ENCODE data around the gene GGPS1. TPM values are rescaled to one million over a fixed set of nuclear protein-coding genes. Genes with fewer than 3 reads are reported as not detected.

GGPS1 gene
- total RNA-seq, 2 donors from 2014 or later, result 13.5 to 33.2 TPM

- H3K4me3 ChIP-seq, result no peak overlapping the region
- H3K36me3 ChIP-seq, result peaks cover 4% of the 10 kb centered on the region
- no peak overlapping the region for H3K27ac ChIP-seq
- no peak for DNase-seq (ENCODE audit: low spot score)
- TF ChIP-seq CTCF (IDR thresholded peaks at IDR 0.05), result no peak
- ATAC-seq (ENCODE audit: insufficient number of reproducible peaks, low FRiP score, low read depth), result no peak
- H3K4me1 ChIP-seq (ENCODE audit: control insufficient read depth in 1 of 2, low read depth in 2 of 2), result peaks cover 10 to 43% of the 10 kb centered on the region in 2 donors
- no peaks in the 10 kb centered on the region for H3K27me3 ChIP-seq (replicated peaks; ENCODE audit: insufficient read depth)
- no peaks in the 10 kb centered on the region for H3K9me3 ChIP-seq
Measured at GRCh38 chr1:235315173-235315572, 13.2 kb upstream of the GGPS1 start.

- Histone ChIP-seq H3K27ac (no peak overlapping the region), H3K4me1 (ENCODE audit: control insufficient read depth in 1 of 2, low read depth in 2 of 2) (peaks cover 7 to 39% of the 10 kb centered on the region in 2 donors), H3K36me3 (peaks cover 4% of the 10 kb centered on the region), H3K4me3 (no peak overlapping the region), H3K9me3 (no peaks in the 10 kb centered on the region), H3K27me3 (replicated peaks; ENCODE audit: insufficient read depth) (no peaks in the 10 kb centered on the region)
- ATAC-seq (ENCODE audit: insufficient number of reproducible peaks, low FRiP score, low read depth), result no peak
- no peak for TF ChIP-seq CTCF (IDR thresholded peaks at IDR 0.05)
- no peak for DNase-seq (ENCODE audit: low spot score)
Measured at GRCh38 chr1:235315735-235316134, 12.6 kb upstream of the GGPS1 start.

DNA sequence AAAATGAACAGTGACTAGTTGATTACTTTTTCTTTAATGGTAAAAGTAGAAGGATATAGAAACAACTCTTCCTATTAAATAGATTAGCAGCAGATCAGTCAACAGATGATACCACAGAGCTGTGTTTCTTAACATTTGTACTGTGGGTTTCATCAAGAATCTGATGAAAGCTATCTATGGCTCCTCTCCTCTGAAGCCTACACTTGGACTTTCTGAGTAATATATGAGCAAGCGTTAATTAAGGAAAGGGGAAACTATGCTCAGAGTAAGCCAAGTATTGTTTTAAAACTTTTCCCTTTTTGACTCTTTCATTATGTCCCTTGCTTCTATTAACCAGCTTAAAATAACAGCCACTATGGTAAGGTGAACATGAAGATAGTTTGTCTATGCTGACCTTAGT lies 11.2 kb upstream of the GGPS1 start:
- no peak for DNase-seq (ENCODE audit: low spot score)
- Histone ChIP-seq H3K4me3 (no peak overlapping the region), H3K27me3 (replicated peaks; ENCODE audit: insufficient read depth) (no peaks in the 10 kb centered on the region), H3K27ac (no peak overlapping the region), H3K9me3 (no peaks in the 10 kb centered on the region), H3K4me1 (ENCODE audit: control insufficient read depth in 1 of 2, low read depth in 2 of 2) (peaks cover 10 to 42% of the 10 kb centered on the region in 2 donors), H3K36me3 (peaks cover 4% of the 10 kb centered on the region)
- TF ChIP-seq CTCF (IDR thresholded peaks at IDR 0.05), result no peak
- ATAC-seq (ENCODE audit: insufficient number of reproducible peaks, low FRiP score, low read depth), result no peak

GRCh38 chr1:235319255-235319654 lies 9.1 kb upstream of the GGPS1 start:
- Histone ChIP-seq H3K4me3 (no peak overlapping the region), H3K9me3 (no peaks in the 10 kb centered on the region), H3K36me3 (peaks cover 4% of the 10 kb centered on the region), H3K4me1 (ENCODE audit: control insufficient read depth in 1 of 2, low read depth in 2 of 2) (peaks cover 14 to 41% of the 10 kb centered on the region in 2 donors), H3K27ac (no peak overlapping the region), H3K27me3 (replicated peaks; ENCODE audit: insufficient read depth) (no peaks in the 10 kb centered on the region)
- DNase-seq (ENCODE audit: low spot score) (no peak), ATAC-seq (ENCODE audit: insufficient number of reproducible peaks, low FRiP score, low read depth) (no peak)
- TF ChIP-seq CTCF (IDR thresholded peaks at IDR 0.05), result no peak

DNA sequence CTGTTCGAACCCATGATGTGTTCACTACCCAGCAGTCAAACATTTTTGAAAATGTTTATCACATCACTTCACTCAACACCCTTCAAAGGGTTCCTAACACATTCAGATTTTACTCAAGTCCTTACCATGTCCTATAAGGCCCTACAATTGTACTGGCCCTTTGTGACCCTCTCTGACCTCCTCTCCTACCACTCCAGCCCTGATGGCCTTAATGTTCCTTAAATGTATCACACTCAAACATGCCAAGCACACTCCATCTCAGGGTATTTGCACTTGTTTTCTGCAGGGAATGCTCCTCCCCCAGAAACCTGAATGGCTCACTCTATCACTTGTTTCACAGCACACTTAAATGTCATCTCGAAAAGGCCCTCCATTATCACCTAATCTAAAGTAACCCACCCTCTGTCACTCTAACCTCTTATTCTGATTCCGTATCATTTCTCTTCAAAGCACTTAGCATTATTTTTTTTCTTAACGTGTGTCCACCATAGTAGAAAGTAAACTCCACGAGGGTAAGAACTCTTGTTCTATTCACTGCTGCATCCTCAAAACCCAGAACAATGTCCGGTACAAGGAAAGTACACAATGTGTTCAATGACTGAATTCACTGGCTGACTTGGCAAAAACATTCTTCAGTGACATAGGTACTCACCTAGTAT lies 7.7 kb upstream of the GGPS1 start:
- Histone ChIP-seq H3K27me3 (replicated peaks; ENCODE audit: insufficient read depth) (no peaks in the 10 kb centered on the region), H3K4me1 (ENCODE audit: control insufficient read depth in 1 of 2, low read depth in 2 of 2) (peaks cover 23 to 53% of the 10 kb centered on the region in 2 donors), H3K9me3 (no peaks in the 10 kb centered on the region), H3K36me3 (peaks cover 4% of the 10 kb centered on the region), H3K27ac (no peak overlapping the region), H3K4me3 (no peak overlapping the region)
- no peak for TF ChIP-seq CTCF (IDR thresholded peaks at IDR 0.05)
- no peak for ATAC-seq (ENCODE audit: insufficient number of reproducible peaks, low FRiP score, low read depth)
- no peak for DNase-seq (ENCODE audit: low spot score)
